Hepatocyte (in vitro differentiated cells): ENCODE measurements around the gene ATP8B2.

ENCODE experiments used
- EZH2 ChIP-seq: fragments of 200-600 bp; sonication (generic); IDR thresholded peaks from 2 replicates; pipeline ENCODE4 v1.6.1; 2016; ENCODE audit warnings: antibody characterized with exemption, mild to moderate bottlenecking, borderline replicate concordance
- TF ChIP-seq, protein P1 (sequence below): fragments of 200-600 bp; sonication (generic); IDR thresholded peaks from 2 replicates; pipeline ENCODE4 v1.5.1; 2016; ENCODE audit warnings: antibody characterized with exemption, mild to moderate bottlenecking; ENCODE audit not compliant: poor library complexity

DNA sequence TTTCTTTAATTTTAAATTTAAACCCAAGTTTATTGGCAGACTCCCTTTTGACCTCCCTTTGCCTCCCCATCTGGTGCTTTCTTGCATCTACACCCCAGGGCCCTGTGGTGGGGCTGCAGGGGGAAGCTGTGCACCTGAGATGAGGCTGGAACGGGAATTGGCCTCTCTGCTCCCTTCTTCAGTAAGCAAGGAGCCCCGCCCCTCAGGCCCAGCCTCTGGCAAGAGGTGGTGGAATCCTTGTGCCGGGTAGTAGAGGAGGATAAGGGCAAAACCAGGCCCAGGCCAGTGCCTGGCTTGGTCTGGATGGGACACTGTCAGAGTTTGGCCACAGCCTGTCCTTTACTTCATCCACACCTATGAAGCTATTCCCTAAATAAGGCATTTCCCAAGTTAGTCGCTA is 25.1 kb downstream of the ATP8B2 start:
- TF ChIP-seq, protein P1, sequence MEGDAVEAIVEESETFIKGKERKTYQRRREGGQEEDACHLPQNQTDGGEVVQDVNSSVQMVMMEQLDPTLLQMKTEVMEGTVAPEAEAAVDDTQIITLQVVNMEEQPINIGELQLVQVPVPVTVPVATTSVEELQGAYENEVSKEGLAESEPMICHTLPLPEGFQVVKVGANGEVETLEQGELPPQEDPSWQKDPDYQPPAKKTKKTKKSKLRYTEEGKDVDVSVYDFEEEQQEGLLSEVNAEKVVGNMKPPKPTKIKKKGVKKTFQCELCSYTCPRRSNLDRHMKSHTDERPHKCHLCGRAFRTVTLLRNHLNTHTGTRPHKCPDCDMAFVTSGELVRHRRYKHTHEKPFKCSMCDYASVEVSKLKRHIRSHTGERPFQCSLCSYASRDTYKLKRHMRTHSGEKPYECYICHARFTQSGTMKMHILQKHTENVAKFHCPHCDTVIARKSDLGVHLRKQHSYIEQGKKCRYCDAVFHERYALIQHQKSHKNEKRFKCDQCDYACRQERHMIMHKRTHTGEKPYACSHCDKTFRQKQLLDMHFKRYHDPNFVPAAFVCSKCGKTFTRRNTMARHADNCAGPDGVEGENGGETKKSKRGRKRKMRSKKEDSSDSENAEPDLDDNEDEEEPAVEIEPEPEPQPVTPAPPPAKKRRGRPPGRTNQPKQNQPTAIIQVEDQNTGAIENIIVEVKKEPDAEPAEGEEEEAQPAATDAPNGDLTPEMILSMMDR = no peak
- TF ChIP-seq EZH2 = no peak
